Mesenchymal stem cell (in vitro differentiated cells and primary cell): ENCODE measurements around the gene MSI2.

ENCODE experiments used
- DNase-seq: peaks from one replicate; pipeline ENCODE4 v3.0.0-alpha.2; 2013
- H2AFZ ChIP-seq: one replicate; pipeline ENCODE4 v1.6.1; 2013; ENCODE audit warnings: low read depth, mild to moderate bottlenecking, control low read depth, inconsistent platforms, low read length, moderate library complexity
- H2AK5ac ChIP-seq: 2 replicates; pipeline ENCODE4 v1.6.1; 2013; ENCODE audit warnings: low read length, moderate library complexity, mild to moderate bottlenecking, inconsistent platforms; ENCODE audit not compliant: severe bottlenecking
- H2BK120ac ChIP-seq: one replicate; pipeline ENCODE4 v1.6.1; 2013; ENCODE audit warnings: low read depth, mild to moderate bottlenecking, inconsistent platforms, low read length, moderate library complexity
- H2BK12ac ChIP-seq, 2 experiments: one replicate each; pipeline ENCODE4 v1.6.1; 2013; ENCODE audit warnings: inconsistent platforms in 2 of 2, low read length in 2 of 2, mild to moderate bottlenecking in 2 of 2, moderate library complexity in 2 of 2, control low read depth in 1 of 2
- H2BK15ac ChIP-seq: one replicate; pipeline ENCODE4 v1.6.1; 2013; ENCODE audit warnings: mild to moderate bottlenecking, low read depth, inconsistent platforms; ENCODE audit not compliant: poor library complexity, severe bottlenecking
- H2BK5ac ChIP-seq: 2 replicates; pipeline ENCODE4 v1.6.1; 2013; ENCODE audit warnings: low read depth, mild to moderate bottlenecking, low read length, control low read depth, inconsistent platforms; ENCODE audit not compliant: poor library complexity, severe bottlenecking
- H3K14ac ChIP-seq, 2 experiments: one replicate each; pipeline ENCODE4 v1.6.1; 2013; ENCODE audit warnings: inconsistent platforms in 2 of 2, low read length in 2 of 2, control low read depth in 1 of 2, mild to moderate bottlenecking in 1 of 2, moderate library complexity in 1 of 2
- H3K18ac ChIP-seq, 2 experiments: one replicate each; pipeline ENCODE4 v1.6.1; 2013; ENCODE audit warnings: inconsistent platforms in 2 of 2, low read length in 2 of 2, control low read depth in 1 of 2, low read depth in 1 of 2, mild to moderate bottlenecking in 1 of 2
- H3K23ac ChIP-seq, 2 experiments: one replicate each; pipeline ENCODE4 v1.6.1; 2013; ENCODE audit warnings: inconsistent platforms in 2 of 2, low read length in 2 of 2, mild to moderate bottlenecking in 2 of 2, moderate library complexity in 2 of 2, control low read depth in 1 of 2
- H3K27ac ChIP-seq: 2 replicates; pipeline ENCODE4 v1.5.1; 2013; ENCODE audit warnings: mild to moderate bottlenecking, moderate library complexity, low read length, control low read depth, inconsistent platforms; ENCODE audit not compliant: poor library complexity, severe bottlenecking
- H3K27me3 ChIP-seq, 2 experiments: 2 replicates each; pipeline versions ENCODE4 v1.6.1 to v1.7.0; 2013; ENCODE audit warnings: low read length in 2 of 2, mild to moderate bottlenecking in 2 of 2, moderate library complexity in 2 of 2, control low read depth in 1 of 2, inconsistent platforms in 1 of 2; ENCODE audit not compliant: control insufficient read depth in 1 of 2, insufficient read depth in 1 of 2
- H3K36me3 ChIP-seq, 2 experiments: 2 replicates each; pipeline versions ENCODE4 v1.6.1 to v1.7.0; 2013; ENCODE audit warnings: low read length in 2 of 2, control low read depth in 1 of 2, inconsistent platforms in 1 of 2, low read depth in 1 of 2, mild to moderate bottlenecking in 1 of 2; ENCODE audit not compliant: insufficient read depth in 2 of 2, control insufficient read depth in 1 of 2
- H3K4ac ChIP-seq, 2 experiments: one replicate each; pipeline ENCODE4 v1.6.1; 2013; ENCODE audit warnings: inconsistent platforms in 2 of 2, low read length in 2 of 2, mild to moderate bottlenecking in 2 of 2, moderate library complexity in 2 of 2, control low read depth in 1 of 2, low read depth in 1 of 2
- H3K4me1 ChIP-seq: 2 replicates; pipeline ENCODE4 v1.6.1; 2013; ENCODE audit warnings: low read depth, low read length, control low read depth; ENCODE audit not compliant: control insufficient read depth, insufficient read depth
- H3K4me2 ChIP-seq: 2 replicates; pipeline ENCODE4 v1.6.1; 2013; ENCODE audit warnings: low read length, mild to moderate bottlenecking, inconsistent platforms; ENCODE audit not compliant: poor library complexity, severe bottlenecking
- H3K4me3 ChIP-seq, 2 experiments: 2 replicates each; pipeline versions ENCODE4 v1.5.1 to v1.7.0; 2013; ENCODE audit warnings: low read length in 2 of 2, mild to moderate bottlenecking in 2 of 2, control low read depth in 1 of 2, low read depth in 1 of 2; ENCODE audit not compliant: insufficient read depth in 1 of 2
- H3K79me1 ChIP-seq: replicated peaks from 2 replicates; pipeline ENCODE4 v1.6.1; 2013; ENCODE audit warnings: mild to moderate bottlenecking, control low read depth, low read length, inconsistent platforms; ENCODE audit not compliant: poor library complexity, severe bottlenecking
- H3K9ac ChIP-seq: 2 replicates; pipeline ENCODE4 v1.7.0; 2013; ENCODE audit warnings: mild to moderate bottlenecking, low read length, moderate library complexity
- H3K9me3 ChIP-seq: 2 replicates; pipeline ENCODE4 v1.7.0; 2013; ENCODE audit warnings: mild to moderate bottlenecking, low read length; ENCODE audit not compliant: control insufficient read depth
- H4K8ac ChIP-seq: one replicate; pipeline ENCODE4 v1.6.1; 2013; ENCODE audit warnings: inconsistent platforms, mild to moderate bottlenecking, low read length, moderate library complexity
- H4K91ac ChIP-seq: one replicate; pipeline ENCODE4 v1.6.1; 2013; ENCODE audit warnings: mild to moderate bottlenecking, low read length, inconsistent platforms
- WGBS: methylation state at CpG from one replicate; pipeline ENCODE4 v1.1.7; 2013; ENCODE audit warnings: mixed read lengths; 5-methylcytosine and 5-hydroxymethylcytosine counted together

Gene MSI2

DNA sequence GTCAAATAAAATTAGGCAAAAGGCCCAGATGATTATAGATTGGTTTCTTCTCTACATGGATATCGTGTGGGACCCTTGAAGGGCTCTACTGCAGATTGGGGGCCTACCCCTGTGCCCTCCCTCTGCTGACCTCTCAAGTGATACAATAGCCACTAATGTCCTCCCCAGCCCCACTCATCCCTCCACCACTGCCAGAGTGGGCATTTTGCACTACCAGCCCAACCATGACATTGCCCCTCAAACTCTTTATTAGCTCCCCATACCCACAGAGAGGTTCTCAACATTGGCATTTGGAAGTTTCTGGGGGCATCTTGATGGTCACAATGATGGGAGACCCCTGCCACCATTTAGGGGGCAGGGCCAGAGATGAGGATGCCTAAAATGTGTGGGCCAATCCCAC, 446.9 kb downstream of the MSI2 start:
- no peak overlapping the region for H3K14ac ChIP-seq
- no peak overlapping the region for H4K91ac ChIP-seq
- no peak overlapping the region for H2BK120ac ChIP-seq
- H2BK12ac ChIP-seq = no peak overlapping the region
- no peaks in the 10 kb centered on the region for H3K36me3 ChIP-seq
- H3K23ac ChIP-seq = no peak overlapping the region
- no peak overlapping the region for H2BK5ac ChIP-seq
- peaks cover 5% of the 10 kb centered on the region for H3K4me1 ChIP-seq
- H3K18ac ChIP-seq = no peak overlapping the region
- H3K27me3 ChIP-seq = peaks cover 34 to 67% of the 10 kb centered on the region in 2 experiments
- peaks cover 1% of the 10 kb centered on the region for H3K9me3 ChIP-seq
- no peak overlapping the region for H3K4ac ChIP-seq
- no peak overlapping the region for H2AFZ ChIP-seq
- H3K4me2 ChIP-seq = no peak overlapping the region
- DNase-seq = no peak
- WGBS = 100% methylated on average over 1 of the region's 1 CpG
- no peaks in the 10 kb centered on the region for H3K79me1 ChIP-seq
- no peak overlapping the region for H2AK5ac ChIP-seq
- no peak overlapping the region for H3K9ac ChIP-seq
- no peak overlapping the region for H4K8ac ChIP-seq
- no peak overlapping the region for H2BK15ac ChIP-seq
- H3K27ac ChIP-seq = no peak overlapping the region
- no peak overlapping the region for H3K4me3 ChIP-seq

DNA sequence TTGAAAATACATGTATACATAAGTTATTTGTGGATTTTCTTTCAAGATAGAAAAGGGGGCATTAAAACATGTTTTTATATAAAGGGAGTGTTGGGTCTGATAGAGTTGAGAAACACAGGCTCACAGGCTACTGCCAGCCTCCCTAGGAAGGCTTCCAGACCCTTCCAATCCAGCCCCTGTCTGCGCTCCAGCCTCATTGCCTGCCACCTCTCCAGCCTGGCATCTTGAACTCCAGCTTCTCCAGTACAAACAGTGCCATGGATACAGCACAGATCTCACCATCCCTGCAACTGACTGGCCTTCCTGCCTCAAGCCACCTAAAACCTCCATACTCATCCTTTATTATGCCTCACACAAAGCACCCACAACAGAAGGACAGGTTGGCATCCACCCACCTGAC, 448.1 kb downstream of the MSI2 start:
- Histone ChIP-seq H4K91ac (no peak overlapping the region), H2AFZ (no peak overlapping the region), H2BK15ac (no peak overlapping the region), H4K8ac (no peak overlapping the region), H3K9me3 (no peaks in the 10 kb centered on the region), H3K36me3 (no peaks in the 10 kb centered on the region), H3K9ac (no peak overlapping the region), H3K4me1 (peaks cover 5% of the 10 kb centered on the region), H2BK12ac (no peak overlapping the region), H3K79me1 (no peaks in the 10 kb centered on the region), H3K18ac (no peak overlapping the region), H2BK5ac (no peak overlapping the region), H2BK120ac (no peak overlapping the region), H2AK5ac (no peak overlapping the region), H3K14ac (no peak overlapping the region), H3K4ac (no peak overlapping the region), H3K23ac (no peak overlapping the region), H3K27me3 (peaks cover 34 to 66% of the 10 kb centered on the region in 2 experiments), H3K4me3 (no peak overlapping the region), H3K27ac (no peak overlapping the region), H3K4me2 (no peak overlapping the region)
- DNase-seq = no peak
- 91% methylated on average over 1 of the region's 1 CpG for WGBS

DNA sequence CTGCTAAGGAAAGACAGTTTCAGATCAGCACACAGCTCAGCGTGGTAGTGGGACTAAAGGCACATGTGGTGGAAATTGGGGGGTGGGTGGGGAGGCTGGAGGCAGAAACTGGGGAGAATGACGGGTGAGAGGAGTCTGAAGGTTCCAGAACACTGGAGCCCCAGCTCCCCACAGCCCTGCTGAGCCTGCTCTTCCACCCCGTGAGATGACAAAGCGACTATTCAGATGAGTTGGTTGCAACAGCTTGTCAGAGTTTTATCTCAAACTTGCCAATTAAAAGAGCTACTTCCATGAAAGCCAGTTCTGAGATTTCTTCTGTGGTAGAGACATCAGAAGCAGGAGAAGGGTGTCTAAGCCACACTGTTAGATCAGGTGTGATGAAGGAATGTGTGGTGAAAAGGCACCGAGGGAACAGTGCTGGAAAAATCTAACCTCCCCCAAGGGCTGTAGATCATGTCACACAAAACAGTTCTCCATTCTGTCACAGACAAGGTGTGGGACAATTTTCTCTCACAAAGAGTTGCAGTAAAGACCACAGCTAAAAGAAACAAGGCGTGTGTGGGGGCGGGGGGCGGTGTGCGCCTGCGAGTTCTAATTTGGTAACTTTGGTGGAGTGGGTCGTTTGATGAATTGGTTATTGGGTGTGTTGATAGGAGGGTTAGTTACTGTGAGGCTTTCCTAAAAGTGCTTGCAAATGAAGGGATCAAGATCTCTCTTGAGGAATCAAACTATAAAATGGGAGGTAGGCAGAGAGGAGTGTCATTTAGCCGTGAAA, 449.8 kb downstream of the MSI2 start:
- Histone ChIP-seq H2BK120ac (no peak overlapping the region), H4K91ac (no peak overlapping the region), H3K9ac (no peak overlapping the region), H3K4ac (no peak overlapping the region), H3K9me3 (no peaks in the 10 kb centered on the region), H4K8ac (no peak overlapping the region), H3K4me3 (no peak overlapping the region), H2BK12ac (no peak overlapping the region), H3K79me1 (no peaks in the 10 kb centered on the region), H3K27me3 (peaks cover 33 to 58% of the 10 kb centered on the region in 2 experiments), H3K36me3 (no peaks in the 10 kb centered on the region), H3K27ac (no peak overlapping the region), H3K14ac (no peak overlapping the region), H2AFZ (no peak overlapping the region), H3K18ac (no peak overlapping the region), H3K4me1 (peaks cover 5% of the 10 kb centered on the region), H2AK5ac (no peak overlapping the region), H3K4me2 (no peak overlapping the region), H3K23ac (no peak overlapping the region), H2BK5ac (no peak overlapping the region), H2BK15ac (no peak overlapping the region)
- 84% methylated on average over 11 of the region's 12 CpGs for WGBS
- no peak for DNase-seq

- no peak overlapping the region for H3K4me2 ChIP-seq
- no peak overlapping the region for H4K91ac ChIP-seq
- H3K9me3 ChIP-seq = no peaks in the 10 kb centered on the region
- peaks cover 5% of the 10 kb centered on the region for H3K4me1 ChIP-seq
- no peak overlapping the region for H2BK5ac ChIP-seq
- no peak overlapping the region for H2BK120ac ChIP-seq
- H2AFZ ChIP-seq = no peak overlapping the region
- H3K4me3 ChIP-seq = no peak overlapping the region
- H2AK5ac ChIP-seq = no peak overlapping the region
- no peak overlapping the region for H3K4ac ChIP-seq
- no peak overlapping the region for H3K18ac ChIP-seq
- H2BK12ac ChIP-seq = no peak overlapping the region
- no peak overlapping the region for H3K23ac ChIP-seq
- no peak for DNase-seq
- WGBS = 86% methylated on average over 9 of the region's 9 CpGs
- no peak overlapping the region for H3K27ac ChIP-seq
- H3K27me3 ChIP-seq = peaks cover 38 to 61% of the 10 kb centered on the region in 2 experiments
- H3K14ac ChIP-seq = no peak overlapping the region
- no peak overlapping the region for H3K9ac ChIP-seq
- no peak overlapping the region for H2BK15ac ChIP-seq
- H4K8ac ChIP-seq = no peak overlapping the region
- H3K79me1 ChIP-seq = no peaks in the 10 kb centered on the region
- H3K36me3 ChIP-seq = no peaks in the 10 kb centered on the region
These were observed 450.4 kb downstream of the MSI2 start for GRCh38 chr17:57706761-57707160.
